Activated CD4-positive, alpha-beta T cell treated with anti-CD3 and anti-CD28 coated beads, Interleukin-2, Interleukin-6, amounts not matched to agents 100 ng/mL and 50 ng/mL, durations not matched to agents 16 hours and 8 hours (primary cell): ENCODE data around the gene S1PR1.
"Not testable (repeated sequence)": the region's sequence is repeated elsewhere in the genome, so short reads cannot be mapped to it uniquely, and the experiment has no call there.

ENCODE experiments used
- DNase-seq: peaks from one replicate; pipeline ENCODE4 v3.0.0-alpha.2; 2020

Gene S1PR1

GRCh38 chr1:101236516-101237228, at the start of gene S1PR1:
S1PR1 (plus strand) TSS chr1:101237019; CDS start chr1:101238985, 1,966 bp downstream.
- DNase-seq, result peak; percentile 93

- no peak for DNase-seq
Observed at GRCh38 chr1:101187297-101187696, 49.5 kb upstream of the S1PR1 start.

DNA sequence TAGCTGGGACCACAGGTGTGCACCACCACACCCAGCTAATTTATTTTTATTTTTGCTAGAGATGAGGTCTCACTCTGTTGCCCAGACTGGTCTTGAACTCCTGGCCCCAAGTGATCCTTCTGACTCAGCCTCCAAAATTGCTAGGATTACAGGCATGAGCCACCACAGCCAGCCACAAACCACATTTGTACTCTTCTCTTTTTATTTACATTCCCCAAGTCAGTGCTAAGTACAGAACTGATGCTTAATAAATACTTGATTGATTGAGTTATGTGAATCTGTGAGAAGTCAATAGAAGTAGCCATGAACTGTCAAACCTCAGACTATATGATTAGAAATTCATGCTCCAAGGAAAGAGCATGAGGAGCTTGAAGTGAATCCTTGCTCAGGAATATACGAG, 48.5 kb upstream of the S1PR1 start:
- DNase-seq, result no peak

DNA sequence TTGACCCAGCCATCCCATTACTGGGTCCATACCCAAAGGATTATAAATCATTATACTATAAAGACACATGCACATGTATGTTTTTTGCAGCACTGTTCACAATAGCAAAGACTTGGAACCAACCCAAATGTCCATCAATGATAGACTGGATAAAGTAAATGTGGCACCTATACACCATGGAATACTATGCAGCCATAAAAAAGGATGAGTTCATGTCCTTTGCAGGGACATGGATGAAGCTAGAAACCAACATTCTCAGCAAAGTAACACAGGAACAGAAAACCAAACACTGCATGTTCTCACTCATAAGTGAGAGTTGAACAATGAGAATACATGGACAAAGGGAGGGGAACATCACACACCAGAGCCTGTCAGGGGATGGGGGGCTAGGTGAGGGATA, 47.9 kb upstream of the S1PR1 start:
- not testable (repeated sequence) for DNase-seq

GRCh38 chr1:101190441-101190840, 46.4 kb upstream of the S1PR1 start:
- DNase-seq, result no peak

DNA sequence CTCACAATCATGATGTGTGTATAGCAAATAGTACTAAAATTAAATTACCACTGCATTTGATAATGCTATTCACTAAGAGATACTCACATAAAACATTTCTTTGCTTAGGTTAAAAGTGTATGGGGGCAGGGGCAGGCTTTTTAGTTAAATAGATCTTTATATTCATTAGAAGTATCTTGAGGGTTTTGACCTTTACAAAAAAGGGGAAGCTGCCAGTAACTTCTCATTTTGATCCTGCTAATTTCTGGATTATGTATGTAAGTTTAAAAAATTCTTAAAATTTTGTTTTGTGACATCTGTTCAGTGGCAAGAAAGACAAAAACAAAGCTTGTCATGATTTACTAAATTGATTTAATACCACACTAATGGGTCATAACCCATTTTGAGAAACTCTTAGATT, 45.8 kb upstream of the S1PR1 start:
- no peak for DNase-seq

DNA sequence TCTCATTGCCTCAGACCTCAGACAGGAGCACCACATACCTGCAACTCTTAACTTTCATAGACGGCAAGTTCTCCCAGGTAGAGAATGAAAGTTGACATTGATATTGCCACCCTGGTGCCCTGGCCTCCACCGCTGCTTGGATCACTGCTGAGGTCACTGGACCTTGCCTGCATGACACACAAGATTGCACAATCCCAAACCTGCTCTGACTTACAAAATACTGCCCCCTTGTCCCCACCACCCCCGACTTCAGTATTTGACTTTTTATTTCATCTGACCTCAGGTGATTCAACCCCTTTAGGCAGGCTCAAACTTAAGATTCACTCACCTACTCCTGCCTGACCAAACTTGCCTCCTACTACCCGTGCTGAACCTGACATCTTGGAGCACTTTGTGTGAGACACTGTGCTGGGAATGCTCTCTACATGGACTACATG, 43.1 kb upstream of the S1PR1 start:
- no peak for DNase-seq

- DNase-seq, result no peak
Observed at GRCh38 chr1:101194746-101195145, 42.1 kb upstream of the S1PR1 start.

DNA sequence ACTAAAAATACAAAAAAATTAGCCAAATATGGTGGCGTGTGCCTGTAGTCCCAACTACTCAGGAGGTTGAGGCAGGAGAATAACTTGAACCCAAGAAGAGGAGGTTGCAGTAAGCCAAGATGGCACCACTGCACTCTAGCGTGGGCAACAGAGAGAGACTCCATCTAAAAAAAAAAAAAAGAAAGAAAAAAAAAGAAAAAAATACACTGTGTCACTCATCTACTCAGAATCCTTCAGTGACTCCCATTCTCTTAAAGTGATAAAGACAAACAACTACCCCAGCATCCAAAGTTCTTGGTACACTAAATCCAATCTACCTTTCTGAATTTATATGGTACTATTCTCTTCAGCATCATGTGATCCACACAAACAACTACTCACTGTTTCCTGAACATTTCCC, 40.2 kb upstream of the S1PR1 start:
- no peak for DNase-seq

GRCh38 chr1:101198842-101199636, 37.8 kb upstream of the S1PR1 start:
- peak; percentile 92 for DNase-seq

GRCh38 chr1:101199637-101199982, 37.2 kb upstream of the S1PR1 start:
- no peak for DNase-seq

DNA sequence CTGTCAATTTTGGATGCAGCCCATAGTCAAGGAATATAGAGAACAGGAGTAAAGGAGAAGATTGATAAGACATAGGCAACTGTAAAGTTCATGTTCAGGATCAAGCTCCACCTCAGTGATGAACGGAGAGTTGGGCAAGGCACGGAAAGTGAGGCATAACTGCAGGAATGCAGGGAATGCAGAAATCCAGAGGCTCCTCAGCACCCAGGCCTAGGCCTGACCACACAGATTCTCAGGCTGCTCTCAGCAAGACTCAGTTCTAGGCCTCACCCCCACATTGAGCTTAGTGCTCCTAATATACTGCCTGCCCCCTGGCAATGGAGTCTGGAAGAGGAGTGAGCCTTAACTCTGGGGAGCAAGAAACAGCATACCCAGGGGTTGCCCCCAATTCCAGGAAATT, 36.3 kb upstream of the S1PR1 start:
- DNase-seq, result no peak

GRCh38 chr1:101203820-101204540, 32.8 kb upstream of the S1PR1 start:
- no peak for DNase-seq

- DNase-seq, result no peak
Observed at GRCh38 chr1:101205457-101205856, 31.4 kb upstream of the S1PR1 start.

DNA sequence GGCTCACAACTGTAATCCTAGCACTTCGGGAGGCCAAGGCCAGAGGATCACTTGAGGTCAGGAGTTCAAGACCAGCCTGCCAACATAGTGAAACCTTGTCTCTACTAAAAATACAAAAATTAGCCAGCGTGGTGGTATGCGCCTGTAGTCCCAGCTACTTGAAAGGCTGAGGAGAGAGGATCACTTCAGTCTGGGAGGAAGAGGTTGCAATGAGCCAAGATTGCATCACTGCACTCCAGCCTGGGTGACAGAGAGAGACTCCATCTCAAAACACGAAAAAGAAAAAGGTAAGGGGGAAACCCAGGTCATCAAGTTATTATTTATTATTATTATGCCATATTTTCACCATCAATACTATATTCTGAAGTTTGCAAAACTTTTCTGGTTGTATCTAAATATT, 30.7 kb upstream of the S1PR1 start:
- peak; percentile 62 for DNase-seq

GRCh38 chr1:101207271-101207670, 29.5 kb upstream of the S1PR1 start:
- not testable (repeated sequence) for DNase-seq

- no peak for DNase-seq
Observed at GRCh38 chr1:101207891-101208290, 28.9 kb upstream of the S1PR1 start.

DNA sequence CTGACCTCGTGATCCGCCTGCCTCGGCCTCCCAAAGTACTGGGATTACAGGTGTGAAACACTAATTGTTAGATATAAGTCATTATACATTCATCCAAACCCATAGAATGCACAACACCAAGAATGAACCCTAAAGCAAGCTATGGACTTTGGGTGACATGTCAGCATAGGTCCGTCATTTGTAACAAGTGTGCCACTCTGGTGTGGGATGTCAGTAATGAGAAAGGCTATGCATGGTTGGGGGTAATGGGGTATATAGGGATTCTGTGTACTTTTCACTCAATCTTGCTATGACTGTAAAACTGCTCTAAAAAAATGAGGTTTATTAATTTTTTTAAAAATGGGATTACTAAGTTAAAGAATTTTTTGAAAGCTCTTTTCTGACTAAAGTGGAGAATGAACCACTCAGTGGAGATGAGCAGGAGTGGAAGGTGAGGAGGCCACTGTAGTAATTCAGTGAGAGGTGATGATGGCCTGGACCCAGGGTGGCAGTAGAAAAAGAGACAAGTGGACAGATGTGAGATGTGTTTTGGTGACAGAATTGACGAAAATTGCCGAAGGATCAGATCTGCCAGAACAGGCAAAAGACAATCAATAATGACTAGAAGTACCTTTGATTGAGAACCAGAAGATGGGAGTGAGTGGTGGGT, 21.3 kb upstream of the S1PR1 start:
- no peak for DNase-seq

- no peak for DNase-seq
Observed at GRCh38 chr1:101216623-101217022, 20.2 kb upstream of the S1PR1 start.

- DNase-seq, result no peak
Observed at GRCh38 chr1:101217148-101217547, 19.7 kb upstream of the S1PR1 start.

- not testable (repeated sequence) for DNase-seq
Observed at GRCh38 chr1:101218968-101219367, 17.9 kb upstream of the S1PR1 start.

DNA sequence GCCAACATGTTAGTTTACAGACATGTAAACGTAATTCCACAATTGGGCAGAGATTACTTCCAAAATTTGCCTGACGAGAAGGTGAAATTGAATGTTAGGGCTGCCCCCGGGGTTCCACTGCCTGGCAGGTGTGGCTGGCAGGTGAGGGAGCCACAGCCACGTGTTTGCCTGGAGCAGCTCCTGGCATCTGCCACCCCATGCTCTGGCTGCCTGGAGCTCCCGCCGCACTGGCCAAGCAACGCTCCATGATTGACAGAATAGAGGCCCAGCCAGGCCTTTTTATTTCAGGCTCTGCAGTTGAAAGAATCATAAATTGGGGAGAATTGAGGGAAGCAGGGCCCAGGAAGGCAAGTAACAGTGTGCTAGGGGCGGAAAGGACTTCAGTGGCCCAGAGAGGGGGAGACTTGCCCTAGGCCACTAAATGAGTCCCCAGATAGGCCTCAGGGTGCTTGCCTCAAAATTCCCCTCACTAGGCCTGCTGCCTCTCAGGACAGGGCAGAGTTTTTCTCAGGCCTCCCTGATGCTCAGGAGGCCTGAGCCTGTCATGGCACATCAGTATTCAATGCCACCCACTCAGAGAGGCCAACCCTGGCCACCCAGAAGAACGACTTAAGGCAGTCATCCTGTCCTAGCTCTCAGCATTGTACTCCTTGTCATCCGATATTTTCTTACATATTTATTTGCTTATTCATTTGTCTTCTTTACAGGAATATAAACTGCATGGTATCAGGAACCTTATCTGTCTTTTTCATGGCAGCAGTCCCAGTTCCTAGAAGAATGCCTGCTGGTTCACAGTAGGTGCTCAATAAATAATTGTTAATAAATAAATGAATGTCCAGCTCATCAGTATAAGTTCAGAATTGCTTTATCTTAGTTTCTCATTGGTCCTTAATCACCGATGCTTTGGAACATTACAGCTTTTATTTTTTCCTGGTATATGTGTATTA, 16.6 kb upstream of the S1PR1 start:
- DNase-seq, result no peak
